HepG2 (cell line): ENCODE results near the gene ARHGAP31. TPM values are rescaled to one million over a fixed set of nuclear protein-coding genes. Genes with fewer than 3 reads are reported as not detected.

Source experiments
- ATAC-seq: fragments of 200-7000 bp; cut with Tn5 transposase; 3 replicates; pipeline ENCODE4 v1.9.1; 2020; ENCODE audit warnings: mild to moderate bottlenecking, moderate library complexity
- BruUV-seq: library from RNA; stranded (reverse); fragments of 400-500 nt; replicated peaks from 2 replicates; lab custom pipeline; 2021; lab: Mats Ljungman, UMichigan
- CTCF ChIA-PET: fragments of 300-600 bp; formaldehyde crosslinking; extraction: SDS; loops from one replicate; lab custom pipeline; 2021; ENCODE audit warnings: low total read pairs, inconsistent platforms, low intra/inter-chr PET ratio; lab: Yijun Ruan, JAX
- POLR2A ChIA-PET: fragments of 350-600 bp; sonication (Branson Sonifier 250); formaldehyde crosslinking; loops from one replicate; lab custom pipeline; 2020; ENCODE audit warnings: antibody characterized with exemption, inconsistent platforms; lab: Yijun Ruan, JAX
- DNase-seq: peaks from one replicate; pipeline ENCODE4 v3.0.0-alpha.2; 2015; ENCODE audit warnings: low spot score
- FAIRE-seq: peaks from 3 replicates; lab custom pipeline; 2011; peaks lifted over from hg19 to GRCh38; lab: Jason Lieb, UNC
- H2AFZ ChIP-seq: one replicate; pipeline ENCODE4 v1.6.1; 2011; ENCODE audit warnings: low read length, inconsistent platforms
- H3K27ac ChIP-seq: fragments of 300-600 bp; 3 replicates; pipeline ENCODE4 v1.8.0; 2011; ENCODE audit warnings: mixed run types, mild to moderate bottlenecking, mixed read lengths, low read length, inconsistent platforms; ENCODE audit not compliant: insufficient read depth; ENCODE audit errors: extremely low read length
- H3K27me3 ChIP-seq, 2 experiments: fragments of 200-600 bp in 1 of 2; 2 replicates in 1 of 2; 3 replicates in 1 of 2; pipeline versions ENCODE4 v1.6.0 to v1.8.0; 2011; ENCODE audit warnings: low read length in 2 of 2, mild to moderate bottlenecking in 2 of 2, moderate library complexity in 2 of 2, inconsistent platforms in 1 of 2; ENCODE audit not compliant: insufficient read depth in 2 of 2, control insufficient read depth in 1 of 2
- H3K36me3 ChIP-seq, 2 experiments: fragments of 200-600 bp in 1 of 2; replicated peaks in 1 of 2; 2 replicates in 1 of 2; 3 replicates in 1 of 2; pipeline versions ENCODE4 v1.5.1 to v1.8.0; 2011; ENCODE audit warnings: low read length in 2 of 2, inconsistent platforms in 1 of 2; ENCODE audit not compliant: insufficient read depth in 2 of 2, control insufficient read depth in 1 of 2
- H3K4me1 ChIP-seq: 2 replicates; pipeline ENCODE4 v1.5.1; 2012; ENCODE audit warnings: low read length, inconsistent platforms; ENCODE audit not compliant: insufficient read depth
- H3K4me2 ChIP-seq: 2 replicates; pipeline ENCODE4 v1.6.0; 2011; ENCODE audit warnings: low read depth, low read length, inconsistent platforms
- H3K4me3 ChIP-seq, 3 experiments: fragments of 200-600 bp in 1 of 3; sonication (generic), shearing (Covaris generic) in 1 of 3; replicated peaks in 1 of 3; 2 replicates each; pipeline ENCODE4 v1.5.1; 2011 to 2016; ENCODE audit warnings: low read length in 3 of 3, inconsistent platforms in 2 of 3, low read depth in 2 of 3, mild to moderate bottlenecking in 2 of 3, control low read depth in 1 of 3, mixed read lengths in 1 of 3; ENCODE audit not compliant: insufficient read depth in 1 of 3
- H3K79me2 ChIP-seq: one replicate; pipeline ENCODE4 v1.6.1; 2011; ENCODE audit warnings: low read length, inconsistent platforms; ENCODE audit not compliant: insufficient read depth
- H3K9ac ChIP-seq: 2 replicates; pipeline ENCODE4 v1.6.0; 2011; ENCODE audit warnings: mild to moderate bottlenecking, low read depth, low read length, inconsistent platforms; ENCODE audit not compliant: insufficient read depth
- H3K9me3 ChIP-seq: 2 replicates; pipeline ENCODE4 v1.5.1; 2012; ENCODE audit warnings: mild to moderate bottlenecking, low read length
- H4K20me1 ChIP-seq: 2 replicates; pipeline ENCODE4 v1.6.0; 2011; ENCODE audit warnings: inconsistent platforms, mild to moderate bottlenecking, low read length, moderate library complexity; ENCODE audit not compliant: insufficient read depth
- ARHGAP35 ChIP-seq: sonication (generic); formaldehyde crosslinking; IDR thresholded peaks from 2 replicates; pipeline ENCODE4 v1.9.0; 2022; ENCODE audit warnings: mild to moderate bottlenecking, inconsistent platforms, moderate library complexity, missing genetic modification reagents, borderline replicate concordance
- ATF7 ChIP-seq, 2 experiments: fragments of 450-650 bp in 1 of 2; sonication (generic) in 1 of 2; formaldehyde crosslinking in 1 of 2; IDR thresholded peaks; 2 replicates each; pipeline versions ENCODE4 v1.4.0 to v1.6.1; 2016 to 2020; ENCODE audit warnings: antibody characterized with exemption in 1 of 2, mild to moderate bottlenecking in 1 of 2, missing genetic modification reagents in 1 of 2
- CEBPB ChIP-seq: IDR thresholded peaks from 2 replicates; pipeline ENCODE4 v1.6.1; 2011; ENCODE audit warnings: low read depth, low read length, improper control_type of control experiment, borderline replicate concordance
- CHD4 ChIP-seq: fragments of 200-600 bp; sonication (generic); IDR thresholded peaks from 2 replicates; pipeline ENCODE4 v1.7.0; 2017; ENCODE audit warnings: mild to moderate bottlenecking, low read length, borderline replicate concordance
- CREB1 ChIP-seq, 2 experiments: fragments of 450-650 bp in 1 of 2; IDR thresholded peaks; 2 replicates each; pipeline ENCODE4 v1.6.1; 2016 to 2017; ENCODE audit warnings: control low read depth in 1 of 2, mild to moderate bottlenecking in 1 of 2, missing compliant biosample characterization in 1 of 2, missing genetic modification characterization in 1 of 2
- CTCF ChIP-seq: sonication (generic); formaldehyde crosslinking; IDR thresholded peaks from 2 replicates; pipeline ENCODE4 v1.5.0; 2020; ENCODE audit warnings: mild to moderate bottlenecking, missing genetic modification reagents, moderate library complexity
- HMGXB3 ChIP-seq: sonication (generic); formaldehyde crosslinking; IDR thresholded peaks from 2 replicates; pipeline ENCODE4 v1.4.0; 2020; ENCODE audit warnings: missing genetic modification reagents, borderline replicate concordance
- ISX ChIP-seq: sonication (generic); formaldehyde crosslinking; conservative IDR thresholded peaks from 2 replicates; pipeline ENCODE4 v1.5.0; 2020; ENCODE audit warnings: missing genetic modification reagents
- STAG1 ChIP-seq: sonication (generic); formaldehyde crosslinking; IDR thresholded peaks from 2 replicates; pipeline ENCODE4 v1.4.0; 2020; ENCODE audit warnings: missing genetic modification reagents
- TEAD3 ChIP-seq: optimal IDR thresholded peaks from 2 replicates; pipeline ENCODE3; 2016; ENCODE audit warnings: borderline replicate concordance
- ZFX ChIP-seq: sonication (generic); formaldehyde crosslinking; IDR thresholded peaks from 2 replicates; pipeline ENCODE4 v1.4.0; 2020; ENCODE audit warnings: mild to moderate bottlenecking, low read depth, missing genetic modification reagents, moderate library complexity
- ZNF468 ChIP-seq: sonication (generic); formaldehyde crosslinking; IDR thresholded peaks from 2 replicates; pipeline ENCODE4 v1.8.0; 2022; ENCODE audit warnings: mild to moderate bottlenecking, moderate library complexity, missing genetic modification reagents
- ZNF746 ChIP-seq: sonication (generic); formaldehyde crosslinking; IDR thresholded peaks from 2 replicates; pipeline ENCODE4 v1.8.0; 2022; ENCODE audit warnings: mild to moderate bottlenecking, missing genetic modification reagents
- WGBS: methylation state at CpG from one replicate; pipeline ENCODE4 v1.1.6; 2017; ENCODE audit warnings: low lambda C conversion rate; 5-methylcytosine and 5-hydroxymethylcytosine counted together
- in situ Hi-C: cut with HindIII; loops from 2 replicates; pipeline ENCODE4 v1.10.0; 2017; ENCODE audit warnings: low pct_unique_long_range_greater_than_20kb; ENCODE audit not compliant: extremely low pct_ligation_motif_present
- intact Hi-C: fragments of 100-400 bp; cut with micrococcal nuclease; formaldehyde crosslinking; loops from one replicate; pipeline ENCODE4 v1.10.0; 2022; ENCODE audit not compliant: unreplicated experiment
- polyA plus RNA-seq, 8 experiments: library from polyadenylated mRNA; depleted of rRNA in 3 of 8; stranded (reverse) in 7 of 8; unstranded in 1 of 8; fragments of >200 nt; fragmentation: Illumina TruSeq in 4 of 8; extraction: Trizol in 4 of 8; gene quantifications; 2 replicates each; pipeline versions ENCODE4 v1.2.1 to v1.2.3, GENCODE V29; 2011 to 2016; ENCODE audit warnings: low read depth in 4 of 8, missing spikeins in 1 of 8, mixed read lengths in 1 of 8; ENCODE audit not compliant: insufficient read depth in 1 of 8
- total RNA-seq, 5 experiments: library from RNA; depleted of rRNA; stranded (reverse); fragments of >200 nt; fragmentation: Illumina TruSeq; extraction: Trizol; gene quantifications; 2 replicates each; pipeline ENCODE4 v1.2.3, GENCODE V29; 2016; ENCODE audit warnings: low read depth in 1 of 5
- TF ChIP-seq, protein P1 (sequence below): sonication (generic); formaldehyde crosslinking; IDR thresholded peaks from 2 replicates; pipeline ENCODE4 v1.4.0; 2020; ENCODE audit warnings: missing genetic modification reagents
- TF ChIP-seq, protein P2 (sequence below): sonication (generic); formaldehyde crosslinking; IDR thresholded peaks from 2 replicates; pipeline ENCODE4 v1.5.1; 2020; ENCODE audit warnings: missing genetic modification reagents, mild to moderate bottlenecking, borderline replicate concordance

Gene ARHGAP31
- total and polyA plus RNA-seq, 2 of the 13 experiments (the other 11 are each of a cell fraction or from before 2014, with no cell fraction given): not detected

GRCh38 chr3:119352863-119353527 is 58.8 kb downstream of the ARHGAP31 start:
- BruUV-seq: no TSS peak
- peak; percentile 80 for ATAC-seq
- no peak overlapping the region for H3K27ac ChIP-seq
- ChIA-PET CTCF (no interaction called here), POLR2A (no interaction called here)
- no peaks in the 10 kb centered on the region for H3K4me1 ChIP-seq
- TF ChIP-seq, protein P1, sequence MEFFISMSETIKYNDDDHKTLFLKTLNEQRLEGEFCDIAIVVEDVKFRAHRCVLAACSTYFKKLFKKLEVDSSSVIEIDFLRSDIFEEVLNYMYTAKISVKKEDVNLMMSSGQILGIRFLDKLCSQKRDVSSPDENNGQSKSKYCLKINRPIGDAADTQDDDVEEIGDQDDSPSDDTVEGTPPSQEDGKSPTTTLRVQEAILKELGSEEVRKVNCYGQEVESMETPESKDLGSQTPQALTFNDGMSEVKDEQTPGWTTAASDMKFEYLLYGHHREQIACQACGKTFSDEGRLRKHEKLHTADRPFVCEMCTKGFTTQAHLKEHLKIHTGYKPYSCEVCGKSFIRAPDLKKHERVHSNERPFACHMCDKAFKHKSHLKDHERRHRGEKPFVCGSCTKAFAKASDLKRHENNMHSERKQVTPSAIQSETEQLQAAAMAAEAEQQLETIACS (CRISPR knock-in tag): no peak
- TF ChIP-seq STAG1 (CRISPR knock-in tag): peak; percentile 37
- no peak for TF ChIP-seq ZNF468 (CRISPR knock-in tag)
- TF ChIP-seq TEAD3 (CRISPR knock-in tag): no peak
- TF ChIP-seq CREB1 (IDR thresholded peaks at IDR 0.05): peak; percentile 69
- TF ChIP-seq CREB1 (CRISPR knock-in tag; IDR thresholded peaks at IDR 0.05): no peak
- TF ChIP-seq ATF7 (IDR thresholded peaks at IDR 0.05): peak; percentile 32; the same call in 1 of the 2 replicates
- TF ChIP-seq ATF7 (CRISPR knock-in tag; IDR thresholded peaks at IDR 0.05): no peak
- TF ChIP-seq, protein P2, sequence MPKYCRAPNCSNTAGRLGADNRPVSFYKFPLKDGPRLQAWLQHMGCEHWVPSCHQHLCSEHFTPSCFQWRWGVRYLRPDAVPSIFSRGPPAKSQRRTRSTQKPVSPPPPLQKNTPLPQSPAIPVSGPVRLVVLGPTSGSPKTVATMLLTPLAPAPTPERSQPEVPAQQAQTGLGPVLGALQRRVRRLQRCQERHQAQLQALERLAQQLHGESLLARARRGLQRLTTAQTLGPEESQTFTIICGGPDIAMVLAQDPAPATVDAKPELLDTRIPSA: no peak
- TF ChIP-seq HMGXB3 (CRISPR knock-in tag): no peak
- TF ChIP-seq ZNF746 (CRISPR knock-in tag): no peak
- TF ChIP-seq ISX: no peak
- TF ChIP-seq CHD4: no peak
- no peak for TF ChIP-seq ZFX
- no peak for TF ChIP-seq ARHGAP35 (CRISPR knock-in tag)
- TF ChIP-seq CEBPB: peak; percentile 70
- peak; percentile 28 for TF ChIP-seq CTCF (CRISPR knock-in tag)
- 66% methylated on average over 6 of the region's 6 CpGs for whole genome bisulfite sequencing
- no peak overlapping the region for H3K4me2 ChIP-seq
- peak; percentile 43 for DNase-seq
- H4K20me1 ChIP-seq: no peaks in the 10 kb centered on the region
- H3K9ac ChIP-seq: no peak overlapping the region
- intact Hi-C loops (no loop called here), in situ Hi-C loops (no loop called here)
- H3K4me3 ChIP-seq: no peak overlapping the region
- H3K9me3 ChIP-seq: no peaks in the 10 kb centered on the region
- no peaks in the 10 kb centered on the region for H3K36me3 ChIP-seq
- H3K27me3 ChIP-seq: no peaks in the 10 kb centered on the region; a peak in 1 of 5 replicates
- no peak overlapping the region for H2AFZ ChIP-seq
- no peaks in the 10 kb centered on the region for H3K79me2 ChIP-seq
- FAIRE-seq: no peak
